Measurements from ENCODE around the gene OR4D1. TPM values are rescaled to one million over a fixed set of nuclear protein-coding genes. Genes with fewer than 3 reads are reported as not detected.

OR4D1 gene
- total and polyA plus RNA-seq, 7 donors: 0.07 TPM; not detected in 6

DNA sequence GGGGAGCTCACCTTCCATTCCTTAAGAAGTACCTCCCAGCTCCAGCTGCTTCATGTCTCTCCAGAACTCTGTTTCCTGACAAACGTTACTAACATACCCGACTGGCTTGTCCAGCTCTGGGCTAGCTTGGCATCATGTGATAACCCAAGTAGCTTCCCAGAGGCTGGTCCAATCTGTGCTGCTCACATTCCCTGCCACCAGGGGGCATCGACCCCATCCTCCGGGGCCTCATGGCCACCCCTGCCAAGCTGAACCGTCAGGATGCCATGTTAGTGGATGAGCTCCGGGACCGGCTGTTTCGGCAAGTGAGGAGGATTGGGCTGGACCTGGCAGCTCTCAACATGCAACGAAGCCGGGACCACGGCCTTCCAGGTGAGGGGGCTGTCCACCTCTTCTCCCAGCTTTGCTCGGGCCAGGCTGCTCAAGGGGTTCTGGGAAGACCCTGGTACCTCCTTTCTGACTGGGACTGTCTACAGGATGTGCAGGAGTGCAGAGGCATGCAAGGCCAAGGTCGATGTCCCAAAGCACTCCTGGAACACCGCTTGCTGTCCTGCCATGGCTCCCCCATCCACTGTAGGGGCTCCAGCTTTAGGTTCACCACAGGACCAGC lies 51.9 kb downstream of the OR4D1 start:
- Histone ChIP-seq H3K27me3 (peaks cover 0 to 16% (median 0%) of the 10 kb centered on the region in 3 donors), H3K36me3 (no peaks in the 10 kb centered on the region), H3K4me3 (no peak overlapping the region), H3K27ac (no peak overlapping the region), H3K9me3 (no peaks in the 10 kb centered on the region), H3K4me1 (no peaks in the 10 kb centered on the region)
- peak; percentile 66 for DNase-seq
- 43 to 47% methylated on average over 14 of the region's 14 CpGs for WGBS, 2 donors
- intact Hi-C loops (cut with DNase I): no loop called here
- TF ChIP-seq POLR2AphosphoS5 (IDR thresholded peaks at IDR 0.05): no peak
- TF ChIP-seq, protein P1, sequence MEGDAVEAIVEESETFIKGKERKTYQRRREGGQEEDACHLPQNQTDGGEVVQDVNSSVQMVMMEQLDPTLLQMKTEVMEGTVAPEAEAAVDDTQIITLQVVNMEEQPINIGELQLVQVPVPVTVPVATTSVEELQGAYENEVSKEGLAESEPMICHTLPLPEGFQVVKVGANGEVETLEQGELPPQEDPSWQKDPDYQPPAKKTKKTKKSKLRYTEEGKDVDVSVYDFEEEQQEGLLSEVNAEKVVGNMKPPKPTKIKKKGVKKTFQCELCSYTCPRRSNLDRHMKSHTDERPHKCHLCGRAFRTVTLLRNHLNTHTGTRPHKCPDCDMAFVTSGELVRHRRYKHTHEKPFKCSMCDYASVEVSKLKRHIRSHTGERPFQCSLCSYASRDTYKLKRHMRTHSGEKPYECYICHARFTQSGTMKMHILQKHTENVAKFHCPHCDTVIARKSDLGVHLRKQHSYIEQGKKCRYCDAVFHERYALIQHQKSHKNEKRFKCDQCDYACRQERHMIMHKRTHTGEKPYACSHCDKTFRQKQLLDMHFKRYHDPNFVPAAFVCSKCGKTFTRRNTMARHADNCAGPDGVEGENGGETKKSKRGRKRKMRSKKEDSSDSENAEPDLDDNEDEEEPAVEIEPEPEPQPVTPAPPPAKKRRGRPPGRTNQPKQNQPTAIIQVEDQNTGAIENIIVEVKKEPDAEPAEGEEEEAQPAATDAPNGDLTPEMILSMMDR (IDR thresholded peaks at IDR 0.05): peak in 1 of 4 experiments; percentile 26
- TF ChIP-seq POLR2A (IDR thresholded peaks at IDR 0.05): no peak
- no peak for TF ChIP-seq EP300 (IDR thresholded peaks at IDR 0.05)

DNA sequence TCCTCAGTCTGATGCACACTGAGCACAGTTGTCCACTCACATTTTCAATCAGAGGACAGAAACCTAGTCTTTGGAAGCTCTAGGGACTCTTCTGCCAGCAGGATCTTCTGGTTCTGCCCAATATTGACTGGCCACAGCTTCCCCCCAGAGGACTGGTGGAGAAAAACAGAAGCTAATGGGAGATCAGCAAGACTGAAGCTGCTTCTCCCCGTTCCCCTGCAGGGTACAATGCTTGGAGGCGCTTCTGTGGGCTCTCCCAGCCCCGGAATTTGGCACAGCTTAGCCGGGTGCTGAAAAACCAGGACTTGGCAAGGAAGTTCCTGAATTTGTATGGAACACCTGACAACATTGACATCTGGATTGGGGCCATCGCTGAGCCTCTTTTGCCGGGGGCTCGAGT lies 54.7 kb downstream of the OR4D1 start:
- H3K4me1 ChIP-seq: no peaks in the 10 kb centered on the region
- TF ChIP-seq EP300 (IDR thresholded peaks at IDR 0.05) (no peak), POLR2AphosphoS5 (IDR thresholded peaks at IDR 0.05) (no peak), POLR2A (IDR thresholded peaks at IDR 0.05) (no peak)
- TF ChIP-seq, protein P1 (IDR thresholded peaks at IDR 0.05): no peak
- H3K4me3 ChIP-seq: no peak overlapping the region
- intact Hi-C loops (cut with DNase I): no loop called here
- no peak overlapping the region for H3K27ac ChIP-seq
- peaks cover 0 to 14% (median 0%) of the 10 kb centered on the region in 3 donors for H3K27me3 ChIP-seq
- DNase-seq: no peak
- H3K9me3 ChIP-seq: no peaks in the 10 kb centered on the region
- peaks cover 0 to 21% (median 2%) of the 10 kb centered on the region in 4 donors for H3K36me3 ChIP-seq
- WGBS, 2 donors: 89 to 91% methylated on average over 7 of the region's 7 CpGs

DNA sequence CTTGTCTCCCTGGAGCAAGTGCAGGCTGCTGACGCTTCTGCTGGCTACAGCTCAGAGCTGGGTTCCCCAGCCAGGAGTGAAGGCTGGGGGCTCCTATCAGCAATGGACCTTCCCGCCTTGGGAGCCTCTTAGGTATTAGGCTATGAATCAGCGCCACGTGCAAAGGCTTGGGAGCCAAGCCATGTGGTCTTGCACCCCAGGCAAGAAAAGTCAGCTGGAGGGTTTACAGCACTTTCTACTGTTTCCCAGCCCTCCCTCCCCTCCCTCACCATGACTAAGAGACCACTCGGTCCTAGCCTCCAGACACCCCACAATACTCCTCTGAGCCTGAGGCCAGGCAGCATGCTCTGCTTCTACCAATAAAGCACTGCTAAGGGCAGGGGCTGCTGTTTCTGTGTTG lies 56.6 kb downstream of the OR4D1 start:
- no peak for TF ChIP-seq EP300 (IDR thresholded peaks at IDR 0.05)
- TF ChIP-seq POLR2A (IDR thresholded peaks at IDR 0.05): no peak
- TF ChIP-seq, protein P1 (IDR thresholded peaks at IDR 0.05): no peak
- TF ChIP-seq POLR2AphosphoS5 (IDR thresholded peaks at IDR 0.05): no peak
- H3K27me3 ChIP-seq: no peaks in the 10 kb centered on the region
- H3K9me3 ChIP-seq: no peaks in the 10 kb centered on the region
- WGBS, 2 donors: 90 to 95% methylated on average over 5 of the region's 5 CpGs
- no peak for DNase-seq
- H3K36me3 ChIP-seq: peaks cover 0 to 35% (median 5%) of the 10 kb centered on the region in 4 donors
- intact Hi-C loops (cut with DNase I): no loop called here
- no peaks in the 10 kb centered on the region for H3K4me1 ChIP-seq
- no peak overlapping the region for H3K27ac ChIP-seq
- no peak overlapping the region for H3K4me3 ChIP-seq

DNA sequence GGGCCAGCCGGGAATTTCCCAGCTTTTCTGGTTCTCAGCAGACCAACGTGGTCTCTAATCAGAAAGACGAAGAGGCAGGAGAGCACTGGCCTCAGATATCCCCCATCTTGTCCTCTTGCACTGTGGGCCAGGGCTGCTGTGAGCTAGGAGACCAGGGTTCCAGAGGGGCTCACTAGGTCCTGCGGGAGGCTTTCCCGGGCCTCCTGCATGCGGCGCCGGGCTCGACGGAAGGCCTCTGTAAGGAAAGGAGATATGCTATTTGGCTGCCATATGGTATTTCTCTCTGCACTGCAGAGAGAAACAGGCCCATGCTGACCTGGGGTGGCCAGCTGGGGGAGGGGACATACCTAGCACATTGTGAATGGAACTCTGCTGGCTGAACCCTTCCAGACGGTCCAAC lies 57.8 kb downstream of the OR4D1 start:
- Histone ChIP-seq H3K4me3 (no peak overlapping the region), H3K9me3 (no peaks in the 10 kb centered on the region), H3K27ac (no peak overlapping the region), H3K27me3 (no peaks in the 10 kb centered on the region), H3K36me3 (peaks cover 6 to 46% (median 15%) of the 10 kb centered on the region in 4 donors), H3K4me1 (no peaks in the 10 kb centered on the region)
- intact Hi-C loops (cut with DNase I): no loop called here
- 95 to 96% methylated on average over 11 of the region's 11 CpGs for WGBS, 2 donors
- TF ChIP-seq, protein P1 (IDR thresholded peaks at IDR 0.05): no peak
- TF ChIP-seq POLR2A (IDR thresholded peaks at IDR 0.05): no peak
- TF ChIP-seq POLR2AphosphoS5 (IDR thresholded peaks at IDR 0.05): no peak
- no peak for TF ChIP-seq EP300 (IDR thresholded peaks at IDR 0.05)
- no peak for DNase-seq

DNA sequence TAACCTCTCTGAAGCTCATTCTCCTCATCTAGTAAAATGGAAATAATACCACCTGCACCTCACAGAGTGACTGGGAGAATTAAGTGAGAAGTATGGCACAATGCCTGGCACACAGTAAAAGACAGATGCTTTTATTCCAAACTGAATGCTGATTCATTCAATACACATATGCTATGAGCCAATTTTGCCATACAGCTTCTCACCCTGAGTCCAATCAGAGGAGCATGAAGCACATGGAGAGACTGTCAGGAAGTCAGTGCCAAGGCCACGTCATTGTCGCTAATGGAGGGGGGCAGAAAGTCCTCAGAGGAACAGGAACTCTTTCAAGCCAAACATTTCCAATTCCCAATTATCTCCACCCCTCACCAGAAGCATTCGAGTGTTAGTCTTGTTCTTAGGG lies 59.3 kb downstream of the OR4D1 start:
- 92 to 97% methylated on average over 3 of the region's 3 CpGs for WGBS, 2 donors
- H3K36me3 ChIP-seq: peaks cover 12 to 62% (median 20%) of the 10 kb centered on the region in 4 donors
- TF ChIP-seq POLR2AphosphoS5 (IDR thresholded peaks at IDR 0.05) (no peak), POLR2A (IDR thresholded peaks at IDR 0.05) (no peak), EP300 (IDR thresholded peaks at IDR 0.05) (no peak)
- TF ChIP-seq, protein P1 (IDR thresholded peaks at IDR 0.05): no peak
- H3K27me3 ChIP-seq: no peaks in the 10 kb centered on the region
- no peak for DNase-seq
- no peak overlapping the region for H3K27ac ChIP-seq
- intact Hi-C loops (cut with DNase I): no loop called here
- H3K9me3 ChIP-seq: no peaks in the 10 kb centered on the region
- H3K4me1 ChIP-seq: no peaks in the 10 kb centered on the region
- no peak overlapping the region for H3K4me3 ChIP-seq

Measured in sigmoid colon (tissue), 7 donors.